HepG2 (cell line): ENCODE results near the gene UBTF. TPM values are rescaled to one million over a fixed set of nuclear protein-coding genes. Genes with fewer than 3 reads are reported as not detected.

Experiments
- ATAC-seq: fragments of 200-7000 bp; cut with Tn5 transposase; 3 replicates; pipeline ENCODE4 v1.9.1; 2020; ENCODE audit warnings: mild to moderate bottlenecking, moderate library complexity
- BruUV-seq: library from RNA; stranded (reverse); fragments of 400-500 nt; replicated peaks from 2 replicates; lab custom pipeline; 2021; lab: Mats Ljungman, UMichigan
- CTCF ChIA-PET: fragments of 300-600 bp; formaldehyde crosslinking; extraction: SDS; loops from one replicate; lab custom pipeline; 2021; ENCODE audit warnings: low total read pairs, inconsistent platforms, low intra/inter-chr PET ratio; lab: Yijun Ruan, JAX
- POLR2A ChIA-PET: fragments of 350-600 bp; sonication (Branson Sonifier 250); formaldehyde crosslinking; loops from one replicate; lab custom pipeline; 2020; ENCODE audit warnings: antibody characterized with exemption, inconsistent platforms; lab: Yijun Ruan, JAX
- DNase-seq: peaks from one replicate; pipeline ENCODE4 v3.0.0-alpha.2; 2015; ENCODE audit warnings: low spot score
- FAIRE-seq: peaks from 3 replicates; lab custom pipeline; 2011; peaks lifted over from hg19 to GRCh38; lab: Jason Lieb, UNC
- H2AFZ ChIP-seq: one replicate; pipeline ENCODE4 v1.6.1; 2011; ENCODE audit warnings: low read length, inconsistent platforms
- H3K27ac ChIP-seq: fragments of 300-600 bp; 3 replicates; pipeline ENCODE4 v1.8.0; 2011; ENCODE audit warnings: mixed run types, mild to moderate bottlenecking, mixed read lengths, low read length, inconsistent platforms; ENCODE audit not compliant: insufficient read depth; ENCODE audit errors: extremely low read length
- H3K27me3 ChIP-seq, 2 experiments: fragments of 200-600 bp in 1 of 2; 2 replicates in 1 of 2; 3 replicates in 1 of 2; pipeline versions ENCODE4 v1.6.0 to v1.8.0; 2011; ENCODE audit warnings: low read length in 2 of 2, mild to moderate bottlenecking in 2 of 2, moderate library complexity in 2 of 2, inconsistent platforms in 1 of 2; ENCODE audit not compliant: insufficient read depth in 2 of 2, control insufficient read depth in 1 of 2
- H3K36me3 ChIP-seq, 2 experiments: fragments of 200-600 bp in 1 of 2; replicated peaks in 1 of 2; 2 replicates in 1 of 2; 3 replicates in 1 of 2; pipeline versions ENCODE4 v1.5.1 to v1.8.0; 2011; ENCODE audit warnings: low read length in 2 of 2, inconsistent platforms in 1 of 2; ENCODE audit not compliant: insufficient read depth in 2 of 2, control insufficient read depth in 1 of 2
- H3K4me1 ChIP-seq: 2 replicates; pipeline ENCODE4 v1.5.1; 2012; ENCODE audit warnings: low read length, inconsistent platforms; ENCODE audit not compliant: insufficient read depth
- H3K4me2 ChIP-seq: 2 replicates; pipeline ENCODE4 v1.6.0; 2011; ENCODE audit warnings: low read depth, low read length, inconsistent platforms
- H3K4me3 ChIP-seq, 3 experiments: fragments of 200-600 bp in 1 of 3; sonication (generic), shearing (Covaris generic) in 1 of 3; replicated peaks in 1 of 3; 2 replicates each; pipeline ENCODE4 v1.5.1; 2011 to 2016; ENCODE audit warnings: low read length in 3 of 3, inconsistent platforms in 2 of 3, low read depth in 2 of 3, mild to moderate bottlenecking in 2 of 3, control low read depth in 1 of 3, mixed read lengths in 1 of 3; ENCODE audit not compliant: insufficient read depth in 1 of 3
- H3K79me2 ChIP-seq: one replicate; pipeline ENCODE4 v1.6.1; 2011; ENCODE audit warnings: low read length, inconsistent platforms; ENCODE audit not compliant: insufficient read depth
- H3K9ac ChIP-seq: 2 replicates; pipeline ENCODE4 v1.6.0; 2011; ENCODE audit warnings: mild to moderate bottlenecking, low read depth, low read length, inconsistent platforms; ENCODE audit not compliant: insufficient read depth
- H3K9me3 ChIP-seq: 2 replicates; pipeline ENCODE4 v1.5.1; 2012; ENCODE audit warnings: mild to moderate bottlenecking, low read length
- H4K20me1 ChIP-seq: 2 replicates; pipeline ENCODE4 v1.6.0; 2011; ENCODE audit warnings: inconsistent platforms, mild to moderate bottlenecking, low read length, moderate library complexity; ENCODE audit not compliant: insufficient read depth
- ATF7 ChIP-seq, 2 experiments: fragments of 450-650 bp in 1 of 2; sonication (generic) in 1 of 2; formaldehyde crosslinking in 1 of 2; IDR thresholded peaks; 2 replicates each; pipeline versions ENCODE4 v1.4.0 to v1.6.1; 2016 to 2020; ENCODE audit warnings: antibody characterized with exemption in 1 of 2, mild to moderate bottlenecking in 1 of 2, missing genetic modification reagents in 1 of 2
- DR1 ChIP-seq: sonication (generic); formaldehyde crosslinking; IDR thresholded peaks from 2 replicates; pipeline ENCODE4 v1.8.0; 2021; ENCODE audit warnings: mild to moderate bottlenecking, missing genetic modification reagents, inconsistent platforms
- HDAC1 ChIP-seq: sonication (generic); formaldehyde crosslinking; IDR thresholded peaks from 2 replicates; pipeline ENCODE4 v1.5.1; 2020; ENCODE audit warnings: mild to moderate bottlenecking, missing genetic modification reagents
- KDM2A ChIP-seq: sonication (generic); formaldehyde crosslinking; IDR thresholded peaks from 2 replicates; pipeline ENCODE4 v1.4.0; 2020; ENCODE audit warnings: low read depth, missing genetic modification reagents, borderline replicate concordance
- NFRKB ChIP-seq: fragments of 450-650 bp; IDR thresholded peaks from 2 replicates; pipeline ENCODE4 v1.6.1; 2017
- PLRG1 ChIP-seq: fragments of 450-650 bp; conservative IDR thresholded peaks from 2 replicates; pipeline ENCODE4 v1.6.1; 2016
- RFX1 ChIP-seq: fragments of 450-650 bp; IDR thresholded peaks from 2 replicates; pipeline ENCODE4 v1.6.1; 2017
- SMC3 ChIP-seq: IDR thresholded peaks from 2 replicates; pipeline ENCODE4 v1.6.1; 2011; ENCODE audit warnings: low read length, improper control_type of control experiment
- ZBTB38 ChIP-seq: sonication (generic); formaldehyde crosslinking; IDR thresholded peaks from 2 replicates; pipeline ENCODE4 v1.5.1; 2020; ENCODE audit warnings: mild to moderate bottlenecking, missing genetic modification reagents
- ZNF558 ChIP-seq: sonication (generic); formaldehyde crosslinking; IDR thresholded peaks from 2 replicates; pipeline ENCODE4 v1.9.0; 2022; ENCODE audit warnings: mild to moderate bottlenecking, missing genetic modification reagents, borderline replicate concordance
- WGBS: methylation state at CpG from one replicate; pipeline ENCODE4 v1.1.6; 2017; ENCODE audit warnings: low lambda C conversion rate; 5-methylcytosine and 5-hydroxymethylcytosine counted together
- in situ Hi-C: cut with HindIII; loops from 2 replicates; pipeline ENCODE4 v1.10.0; 2017; ENCODE audit warnings: low pct_unique_long_range_greater_than_20kb; ENCODE audit not compliant: extremely low pct_ligation_motif_present
- intact Hi-C: fragments of 100-400 bp; cut with micrococcal nuclease; formaldehyde crosslinking; loops from one replicate; pipeline ENCODE4 v1.10.0; 2022; ENCODE audit not compliant: unreplicated experiment
- polyA plus RNA-seq, 8 experiments: library from polyadenylated mRNA; depleted of rRNA in 3 of 8; stranded (reverse) in 7 of 8; unstranded in 1 of 8; fragments of >200 nt; fragmentation: Illumina TruSeq in 4 of 8; extraction: Trizol in 4 of 8; gene quantifications; 2 replicates each; pipeline versions ENCODE4 v1.2.1 to v1.2.3, GENCODE V29; 2011 to 2016; ENCODE audit warnings: low read depth in 4 of 8, missing spikeins in 1 of 8, mixed read lengths in 1 of 8; ENCODE audit not compliant: insufficient read depth in 1 of 8
- total RNA-seq, 5 experiments: library from RNA; depleted of rRNA; stranded (reverse); fragments of >200 nt; fragmentation: Illumina TruSeq; extraction: Trizol; gene quantifications; 2 replicates each; pipeline ENCODE4 v1.2.3, GENCODE V29; 2016; ENCODE audit warnings: low read depth in 1 of 5
- TF ChIP-seq, protein P1 (sequence below): sonication (generic); formaldehyde crosslinking; conservative IDR thresholded peaks from 2 replicates; pipeline ENCODE4 v1.8.0; 2022; ENCODE audit warnings: mild to moderate bottlenecking, moderate library complexity, missing genetic modification reagents
- TF ChIP-seq, protein P2 (sequence below), 2 experiments: sonication (generic) in 1 of 2; formaldehyde crosslinking in 1 of 2; IDR thresholded peaks; 2 replicates each; pipeline versions ENCODE4 v1.4.0 to v1.6.1; 2018 to 2020; ENCODE audit warnings: missing genetic modification reagents in 2 of 2, borderline replicate concordance in 1 of 2, low read depth in 1 of 2, mild to moderate bottlenecking in 1 of 2, missing biosample characterization in 1 of 2

The UBTF gene
- total and polyA plus RNA-seq, 2 of the 13 experiments (the other 11 are each of a cell fraction or from before 2014, with no cell fraction given) = 15.2 to 60.9 TPM

DNA sequence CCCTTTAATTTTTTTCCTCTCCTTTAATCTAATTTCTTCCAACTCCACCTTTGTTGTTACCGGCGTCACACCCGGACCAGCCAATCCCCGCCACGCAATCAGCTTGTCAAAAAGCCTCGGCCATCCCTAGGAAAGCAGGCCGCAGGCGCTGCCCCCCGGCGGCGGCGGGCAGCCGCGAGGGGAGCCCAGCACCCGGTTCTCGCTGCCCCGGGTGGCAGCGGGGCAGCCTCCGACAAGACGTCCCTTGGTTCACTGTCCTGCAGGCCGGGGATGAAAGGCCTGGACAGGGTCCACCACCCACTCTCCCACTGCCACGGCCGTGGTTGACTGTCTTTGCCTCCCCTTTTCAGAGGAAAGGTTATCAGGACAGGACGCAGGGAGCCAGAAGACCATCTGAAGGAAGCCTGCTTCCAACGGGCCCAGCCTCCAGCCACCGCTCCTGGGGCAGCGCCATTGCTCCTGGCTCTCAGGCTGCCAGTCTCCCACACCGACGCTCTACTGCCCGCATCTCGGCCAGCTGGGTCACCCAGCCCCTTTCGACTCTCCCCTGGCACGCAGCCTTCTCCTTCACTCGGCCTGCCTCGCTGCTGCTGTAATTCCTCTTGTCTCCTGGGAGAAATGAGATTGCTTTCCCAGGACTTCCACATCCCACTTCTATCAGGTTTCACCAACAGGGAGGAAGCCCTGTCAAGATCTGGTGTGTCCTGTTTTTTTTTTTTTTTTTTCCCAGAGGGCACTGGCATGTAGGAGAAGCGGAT, 2.8 kb upstream of the UBTF start (continued):
- TF ChIP-seq PLRG1 (no peak), HDAC1 (CRISPR knock-in tag) (peak; percentile 69), ZBTB38 (CRISPR knock-in tag) (peak; percentile 64; the same call in 1 of the 2 replicates)

DNA sequence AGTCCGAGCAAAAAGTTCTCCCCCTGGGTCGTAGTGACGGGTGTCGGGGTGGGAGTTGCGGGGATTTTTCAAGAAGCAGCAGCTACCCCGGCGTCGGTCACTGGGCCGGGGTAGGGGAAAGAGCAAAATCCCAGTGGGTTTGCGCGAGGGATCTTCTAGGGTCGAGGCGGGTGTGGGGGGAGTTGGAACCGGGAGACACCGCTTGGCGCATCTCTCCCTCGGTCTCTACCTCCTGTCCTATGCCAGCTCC, 2.3 kb upstream of the UBTF start:
- Histone ChIP-seq H3K9ac (peak overlapping the region; percentile 90), H3K79me2 (peaks cover 21% of the 10 kb centered on the region), H3K27me3 (no peaks in the 10 kb centered on the region; a peak in 1 of 5 replicates), H3K36me3 (peaks cover 0 to 3% of the 10 kb centered on the region in 2 experiments; a peak in 4 of 5 replicates), H3K4me1 (peaks cover 29% of the 10 kb centered on the region), H3K4me2 (peak overlapping the region; percentile 95), H3K9me3 (no peaks in the 10 kb centered on the region), H3K27ac (peak overlapping the region; percentile 89), H3K4me3 (peak overlapping the region; percentile 81 to 99 (median 88)), H4K20me1 (no peaks in the 10 kb centered on the region; the same call in 1 of the 2 replicates), H2AFZ (no peak overlapping the region)
- peak; percentile 1; the same call in 2 of the 3 replicates for ATAC-seq
- in situ Hi-C loops (loop anchor here (5.0 kb wide), 1 partner anchor 106 kb away; no protein-coding TSS in a partner anchor), intact Hi-C loops (no loop called here)
- ChIA-PET POLR2A (interaction anchor here (0.5 to 3.9 kb wide), 14 partner anchors 10 to 282 kb away, joined by 3 to 25 read pairs (median 5); partner anchors contain the start of genes ATXN7L3, GPATCH8, GRN and LSM12), CTCF (interaction anchor here (0.7 to 1.1 kb wide), 2 partner anchors 54 to 129 kb away, joined by 3 read pairs; no protein-coding TSS in a partner anchor)
- no peak for FAIRE-seq
- no peak for DNase-seq
- TSS peak; percentile 50 for BruUV-seq
- WGBS = 2% methylated on average over 17 of the region's 17 CpGs
- TF ChIP-seq DR1 (CRISPR knock-in tag) = no peak
- TF ChIP-seq, protein P1, sequence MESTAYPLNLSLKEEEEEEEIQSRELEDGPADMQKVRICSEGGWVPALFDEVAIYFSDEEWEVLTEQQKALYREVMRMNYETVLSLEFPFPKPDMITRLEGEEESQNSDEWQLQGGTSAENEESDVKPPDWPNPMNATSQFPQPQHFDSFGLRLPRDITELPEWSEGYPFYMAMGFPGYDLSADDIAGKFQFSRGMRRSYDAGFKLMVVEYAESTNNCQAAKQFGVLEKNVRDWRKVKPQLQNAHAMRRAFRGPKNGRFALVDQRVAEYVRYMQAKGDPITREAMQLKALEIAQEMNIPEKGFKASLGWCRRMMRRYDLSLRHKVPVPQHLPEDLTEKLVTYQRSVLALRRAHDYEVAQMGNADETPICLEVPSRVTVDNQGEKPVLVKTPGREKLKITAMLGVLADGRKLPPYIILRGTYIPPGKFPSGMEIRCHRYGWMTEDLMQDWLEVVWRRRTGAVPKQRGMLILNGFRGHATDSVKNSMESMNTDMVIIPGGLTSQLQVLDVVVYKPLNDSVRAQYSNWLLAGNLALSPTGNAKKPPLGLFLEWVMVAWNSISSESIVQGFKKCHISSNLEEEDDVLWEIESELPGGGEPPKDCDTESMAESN (CRISPR knock-in tag) = no peak
- TF ChIP-seq KDM2A (CRISPR knock-in tag) = no peak
- TF ChIP-seq ATF7 (IDR thresholded peaks at IDR 0.05) = no peak
- TF ChIP-seq ATF7 (CRISPR knock-in tag; IDR thresholded peaks at IDR 0.05) = no peak
- no peak for TF ChIP-seq NFRKB
- no peak for TF ChIP-seq RFX1
- no peak for TF ChIP-seq SMC3
- TF ChIP-seq, protein P2, sequence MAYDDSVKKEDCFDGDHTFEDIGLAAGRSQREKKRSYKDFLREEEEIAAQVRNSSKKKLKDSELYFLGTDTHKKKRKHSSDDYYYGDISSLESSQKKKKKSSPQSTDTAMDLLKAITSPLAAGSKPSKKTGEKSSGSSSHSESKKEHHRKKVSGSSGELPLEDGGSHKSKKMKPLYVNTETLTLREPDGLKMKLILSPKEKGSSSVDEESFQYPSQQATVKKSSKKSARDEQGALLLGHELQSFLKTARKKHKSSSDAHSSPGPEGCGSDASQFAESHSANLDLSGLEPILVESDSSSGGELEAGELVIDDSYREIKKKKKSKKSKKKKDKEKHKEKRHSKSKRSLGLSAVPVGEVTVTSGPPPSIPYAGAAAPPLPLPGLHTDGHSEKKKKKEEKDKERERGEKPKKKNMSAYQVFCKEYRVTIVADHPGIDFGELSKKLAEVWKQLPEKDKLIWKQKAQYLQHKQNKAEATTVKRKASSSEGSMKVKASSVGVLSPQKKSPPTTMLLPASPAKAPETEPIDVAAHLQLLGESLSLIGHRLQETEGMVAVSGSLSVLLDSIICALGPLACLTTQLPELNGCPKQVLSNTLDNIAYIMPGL (CRISPR knock-in tag; IDR thresholded peaks at IDR 0.05; ENCODE audit: borderline replicate concordance in 1 of 2, low read depth in 1 of 2) = peak in 1 of 2 experiments; percentile 44; a peak in 1 of 4 replicates
- 0 out of 2 replicates have a peak, but pooled peaks have one; percentile 59 for TF ChIP-seq ZNF558
